ENCODE results near the gene SBNO2.

DNA sequence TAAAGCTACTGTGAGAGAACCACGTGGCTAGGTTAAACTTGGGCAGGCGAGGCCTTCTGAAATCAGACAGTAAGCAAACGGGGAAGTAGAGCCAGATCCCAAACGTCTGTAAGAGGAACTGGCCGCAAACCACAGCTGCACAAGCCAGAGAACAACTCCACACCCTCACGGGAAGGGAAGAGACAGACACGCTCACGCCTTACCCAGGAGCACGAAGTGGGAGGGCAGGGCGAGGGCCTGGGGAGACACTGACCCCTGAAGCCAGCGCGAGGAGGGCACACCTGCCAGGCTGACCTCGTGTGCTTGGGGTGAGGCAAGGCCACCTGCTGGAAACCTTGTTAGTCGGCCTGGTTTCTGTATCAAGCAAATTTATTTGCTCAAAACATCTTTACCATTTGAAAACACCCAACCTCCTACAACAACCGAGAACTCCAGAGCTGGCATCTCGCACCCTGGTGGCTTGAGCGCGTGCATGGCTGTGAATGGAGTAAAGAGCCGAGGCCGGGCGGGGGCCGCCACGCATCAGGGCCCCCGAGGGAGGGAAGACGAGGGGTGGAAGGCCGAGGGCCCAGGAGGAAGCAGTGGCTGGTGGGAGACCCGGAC, 86.2 kb downstream of the SBNO2 start:
- TF ChIP-seq, protein P1, sequence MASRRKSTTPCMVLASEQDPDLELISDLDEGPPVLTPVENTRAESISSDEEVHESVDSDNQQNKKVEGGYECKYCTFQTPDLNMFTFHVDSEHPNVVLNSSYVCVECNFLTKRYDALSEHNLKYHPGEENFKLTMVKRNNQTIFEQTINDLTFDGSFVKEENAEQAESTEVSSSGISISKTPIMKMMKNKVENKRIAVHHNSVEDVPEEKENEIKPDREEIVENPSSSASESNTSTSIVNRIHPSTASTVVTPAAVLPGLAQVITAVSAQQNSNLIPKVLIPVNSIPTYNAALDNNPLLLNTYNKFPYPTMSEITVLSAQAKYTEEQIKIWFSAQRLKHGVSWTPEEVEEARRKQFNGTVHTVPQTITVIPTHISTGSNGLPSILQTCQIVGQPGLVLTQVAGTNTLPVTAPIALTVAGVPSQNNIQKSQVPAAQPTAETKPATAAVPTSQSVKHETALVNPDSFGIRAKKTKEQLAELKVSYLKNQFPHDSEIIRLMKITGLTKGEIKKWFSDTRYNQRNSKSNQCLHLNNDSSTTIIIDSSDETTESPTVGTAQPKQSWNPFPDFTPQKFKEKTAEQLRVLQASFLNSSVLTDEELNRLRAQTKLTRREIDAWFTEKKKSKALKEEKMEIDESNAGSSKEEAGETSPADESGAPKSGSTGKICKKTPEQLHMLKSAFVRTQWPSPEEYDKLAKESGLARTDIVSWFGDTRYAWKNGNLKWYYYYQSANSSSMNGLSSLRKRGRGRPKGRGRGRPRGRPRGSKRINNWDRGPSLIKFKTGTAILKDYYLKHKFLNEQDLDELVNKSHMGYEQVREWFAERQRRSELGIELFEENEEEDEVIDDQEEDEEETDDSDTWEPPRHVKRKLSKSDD (conservative IDR thresholded peaks at IDR 0.05; ENCODE audit: low read length) = no peak
- no peak for TF ChIP-seq HMG20A (CRISPR knock-in tag; conservative IDR thresholded peaks at IDR 0.05)
- TF ChIP-seq, protein P2, sequence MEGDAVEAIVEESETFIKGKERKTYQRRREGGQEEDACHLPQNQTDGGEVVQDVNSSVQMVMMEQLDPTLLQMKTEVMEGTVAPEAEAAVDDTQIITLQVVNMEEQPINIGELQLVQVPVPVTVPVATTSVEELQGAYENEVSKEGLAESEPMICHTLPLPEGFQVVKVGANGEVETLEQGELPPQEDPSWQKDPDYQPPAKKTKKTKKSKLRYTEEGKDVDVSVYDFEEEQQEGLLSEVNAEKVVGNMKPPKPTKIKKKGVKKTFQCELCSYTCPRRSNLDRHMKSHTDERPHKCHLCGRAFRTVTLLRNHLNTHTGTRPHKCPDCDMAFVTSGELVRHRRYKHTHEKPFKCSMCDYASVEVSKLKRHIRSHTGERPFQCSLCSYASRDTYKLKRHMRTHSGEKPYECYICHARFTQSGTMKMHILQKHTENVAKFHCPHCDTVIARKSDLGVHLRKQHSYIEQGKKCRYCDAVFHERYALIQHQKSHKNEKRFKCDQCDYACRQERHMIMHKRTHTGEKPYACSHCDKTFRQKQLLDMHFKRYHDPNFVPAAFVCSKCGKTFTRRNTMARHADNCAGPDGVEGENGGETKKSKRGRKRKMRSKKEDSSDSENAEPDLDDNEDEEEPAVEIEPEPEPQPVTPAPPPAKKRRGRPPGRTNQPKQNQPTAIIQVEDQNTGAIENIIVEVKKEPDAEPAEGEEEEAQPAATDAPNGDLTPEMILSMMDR (IDR thresholded peaks at IDR 0.05 in 2 of 3, conservative IDR thresholded peaks at IDR 0.05 in 1 of 3; ENCODE audit: insufficient read depth in 2 of 3, low read depth in 1 of 3, low read length in 3 of 3) = no peak
- no peak for TF ChIP-seq RFX1 (IDR thresholded peaks at IDR 0.05)
- no peak for TF ChIP-seq FOXO4 (CRISPR knock-in tag; IDR thresholded peaks at IDR 0.05)
- no peak for TF ChIP-seq POLR2AphosphoS5 (IDR thresholded peaks at IDR 0.05; ENCODE audit: control insufficient read depth, insufficient read depth, low read depth, low read length)
- no peak for TF ChIP-seq TCF7 (IDR thresholded peaks at IDR 0.05; ENCODE audit: borderline replicate concordance)
- 0 out of 2 replicates have a peak, but pooled peaks have one; percentile 18 for TF ChIP-seq POLR2A (conservative IDR thresholded peaks at IDR 0.05)
- no peak for TF ChIP-seq ZNF121 (CRISPR knock-in tag; conservative IDR thresholded peaks at IDR 0.05)
- no peak for TF ChIP-seq USF2 (CRISPR knock-in tag; IDR thresholded peaks at IDR 0.05)
- no peak for TF ChIP-seq EP300 (IDR thresholded peaks at IDR 0.05; ENCODE audit: low read length)
- TF ChIP-seq, protein P3, sequence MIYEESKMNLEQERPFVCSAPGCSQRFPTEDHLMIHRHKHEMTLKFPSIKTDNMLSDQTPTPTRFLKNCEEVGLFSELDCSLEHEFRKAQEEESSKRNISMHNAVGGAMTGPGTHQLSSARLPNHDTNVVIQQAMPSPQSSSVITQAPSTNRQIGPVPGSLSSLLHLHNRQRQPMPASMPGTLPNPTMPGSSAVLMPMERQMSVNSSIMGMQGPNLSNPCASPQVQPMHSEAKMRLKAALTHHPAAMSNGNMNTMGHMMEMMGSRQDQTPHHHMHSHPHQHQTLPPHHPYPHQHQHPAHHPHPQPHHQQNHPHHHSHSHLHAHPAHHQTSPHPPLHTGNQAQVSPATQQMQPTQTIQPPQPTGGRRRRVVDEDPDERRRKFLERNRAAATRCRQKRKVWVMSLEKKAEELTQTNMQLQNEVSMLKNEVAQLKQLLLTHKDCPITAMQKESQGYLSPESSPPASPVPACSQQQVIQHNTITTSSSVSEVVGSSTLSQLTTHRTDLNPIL (CRISPR knock-in tag; IDR thresholded peaks at IDR 0.05) = no peak
- TF ChIP-seq, protein P4, sequence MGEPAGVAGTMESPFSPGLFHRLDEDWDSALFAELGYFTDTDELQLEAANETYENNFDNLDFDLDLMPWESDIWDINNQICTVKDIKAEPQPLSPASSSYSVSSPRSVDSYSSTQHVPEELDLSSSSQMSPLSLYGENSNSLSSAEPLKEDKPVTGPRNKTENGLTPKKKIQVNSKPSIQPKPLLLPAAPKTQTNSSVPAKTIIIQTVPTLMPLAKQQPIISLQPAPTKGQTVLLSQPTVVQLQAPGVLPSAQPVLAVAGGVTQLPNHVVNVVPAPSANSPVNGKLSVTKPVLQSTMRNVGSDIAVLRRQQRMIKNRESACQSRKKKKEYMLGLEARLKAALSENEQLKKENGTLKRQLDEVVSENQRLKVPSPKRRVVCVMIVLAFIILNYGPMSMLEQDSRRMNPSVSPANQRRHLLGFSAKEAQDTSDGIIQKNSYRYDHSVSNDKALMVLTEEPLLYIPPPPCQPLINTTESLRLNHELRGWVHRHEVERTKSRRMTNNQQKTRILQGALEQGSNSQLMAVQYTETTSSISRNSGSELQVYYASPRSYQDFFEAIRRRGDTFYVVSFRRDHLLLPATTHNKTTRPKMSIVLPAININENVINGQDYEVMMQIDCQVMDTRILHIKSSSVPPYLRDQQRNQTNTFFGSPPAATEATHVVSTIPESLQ (CRISPR knock-in tag; IDR thresholded peaks at IDR 0.05) = no peak
